ENCODE measurements around the gene TEX54. TPM values are rescaled to one million over a fixed set of nuclear protein-coding genes. Genes with fewer than 3 reads are reported as not detected.

Gene TEX54
- total and polyA plus RNA-seq, 2 of the 13 experiments (the other 11 are each of a cell fraction or from before 2014, with no cell fraction given): not detected

- TF ChIP-seq RNF219 (CRISPR knock-in tag; IDR thresholded peaks at IDR 0.05) (no peak), CHD4 (IDR thresholded peaks at IDR 0.05; ENCODE audit: borderline replicate concordance, low read length) (no peak), ZBTB43 (CRISPR knock-in tag; conservative IDR thresholded peaks at IDR 0.05) (0 out of 2 replicates have a peak, but pooled peaks have one; percentile 33), HNRNPUL1 (IDR thresholded peaks at IDR 0.05; ENCODE audit: low read depth, low read length) (peak; percentile 34; the same call in 1 of the 2 replicates), PREB (CRISPR knock-in tag; IDR thresholded peaks at IDR 0.05) (no peak), ZC3H13 (CRISPR knock-in tag; IDR thresholded peaks at IDR 0.05) (peak; percentile 100), CEBPZ (IDR thresholded peaks at IDR 0.05; ENCODE audit: low read length) (no peak), ZNF468 (CRISPR knock-in tag; IDR thresholded peaks at IDR 0.05) (no peak), ZSCAN31 (CRISPR knock-in tag; IDR thresholded peaks at IDR 0.05; ENCODE audit: low read depth) (peak; percentile 78), THAP9 (CRISPR knock-in tag; IDR thresholded peaks at IDR 0.05; ENCODE audit: borderline replicate concordance) (peak; percentile 90), TSC22D2 (CRISPR knock-in tag; IDR thresholded peaks at IDR 0.05; ENCODE audit: borderline replicate concordance) (peak; percentile 84; the same call in 1 of the 2 replicates), ZNF75D (CRISPR knock-in tag; IDR thresholded peaks at IDR 0.05; ENCODE audit: borderline replicate concordance) (no peak), MAZ (IDR thresholded peaks at IDR 0.05; ENCODE audit: borderline replicate concordance, low read depth, low read length) (peak; percentile 74; the same call in 1 of the 2 replicates), MAZ (CRISPR knock-in tag; IDR thresholded peaks at IDR 0.05; ENCODE audit: low read depth) (peak; percentile 91), PITX1 (CRISPR knock-in tag; IDR thresholded peaks at IDR 0.05) (peak; percentile 87), ZBTB20 (CRISPR knock-in tag; IDR thresholded peaks at IDR 0.05; ENCODE audit: borderline replicate concordance, low read depth) (no peak; the same call in 1 of the 2 replicates), XBP1 (CRISPR knock-in tag; IDR thresholded peaks at IDR 0.05) (peak; percentile 18; the same call in 1 of the 2 replicates)
These were observed 45.5 kb downstream of the TEX54 start, which contains the start of gene TMEM179B (continued) for GRCh38 chr11:62787005-62787759.
